GM19397 (cell line): Measurements from ENCODE around the gene GUCA1A.
"Not testable (repeated sequence)": the region's sequence is repeated elsewhere in the genome, so short reads cannot be mapped to it uniquely, and the experiment has no call there.

Experiments used
- ATAC-seq: cut with Tn5 transposase; IDR thresholded peaks from one replicate; pipeline ENCODE4 v1.9.1; 2021; ENCODE audit warnings: mild to moderate bottlenecking, moderate library complexity; ENCODE audit not compliant: unreplicated experiment

The GUCA1A gene

DNA sequence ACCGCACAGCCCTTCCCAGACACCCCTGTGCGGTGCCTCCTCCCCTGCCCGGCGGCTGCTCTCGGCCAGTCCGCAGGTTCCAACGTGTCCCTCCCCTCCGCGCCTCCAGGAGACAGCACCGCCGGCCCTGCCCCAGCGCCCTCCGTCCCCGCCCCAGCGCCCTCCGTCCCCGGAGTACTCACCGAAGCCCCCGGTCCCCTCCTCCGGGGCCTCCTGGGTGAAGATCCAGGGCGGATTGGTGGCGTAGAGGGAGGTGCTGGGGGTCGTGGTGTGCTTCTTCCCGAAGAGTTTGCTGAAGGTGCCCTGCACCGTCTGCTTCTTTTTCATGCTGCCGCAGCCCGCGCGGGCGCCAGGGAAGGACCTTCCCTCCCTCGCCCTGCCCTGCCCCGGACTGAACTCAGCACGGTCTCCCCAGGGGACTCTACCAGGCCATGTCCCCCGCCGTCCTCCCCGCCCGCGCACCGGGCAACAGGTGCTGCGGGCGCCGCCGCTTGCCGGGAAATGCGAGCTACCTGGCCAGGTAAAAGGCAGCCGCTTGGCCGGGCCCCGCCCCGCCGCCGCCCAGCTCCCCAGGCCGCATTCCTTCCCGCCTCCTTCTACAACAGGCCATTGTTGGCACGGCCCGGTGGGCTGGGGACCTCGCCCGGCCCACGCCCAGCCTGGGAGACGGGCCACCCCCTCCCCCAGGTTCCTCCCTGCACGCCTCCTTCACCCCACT is 30.9 kb upstream of the GUCA1A start, which contains the start of gene C6orf132:
Gene C6orf132, minus strand, starts transcription at position 503 of the 718 bp plus-strand sequence. Its CDS starts 176 bp downstream, at position 327.
- ATAC-seq = no peak

DNA sequence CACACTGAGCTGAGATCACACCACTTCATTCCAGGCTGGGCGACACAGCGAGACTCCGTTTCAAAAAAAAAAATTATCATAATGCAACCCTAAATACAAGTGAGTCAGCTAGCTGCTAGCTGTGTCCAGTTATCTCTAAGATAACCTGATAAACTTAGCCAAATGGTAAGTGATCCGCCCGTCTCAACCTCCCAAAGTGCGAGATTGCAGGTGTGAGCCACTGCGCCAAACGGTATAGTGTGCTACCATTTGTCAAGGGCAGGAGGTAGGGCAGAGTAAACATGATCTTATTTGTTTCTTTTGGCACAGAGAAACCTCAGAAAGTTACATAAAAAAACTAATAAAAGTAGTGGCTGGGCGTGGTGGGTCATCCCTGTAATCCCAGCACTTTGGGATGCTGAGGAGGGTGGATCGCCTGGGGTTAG is 26.0 kb upstream of the GUCA1A start:
- ATAC-seq = no peak

DNA sequence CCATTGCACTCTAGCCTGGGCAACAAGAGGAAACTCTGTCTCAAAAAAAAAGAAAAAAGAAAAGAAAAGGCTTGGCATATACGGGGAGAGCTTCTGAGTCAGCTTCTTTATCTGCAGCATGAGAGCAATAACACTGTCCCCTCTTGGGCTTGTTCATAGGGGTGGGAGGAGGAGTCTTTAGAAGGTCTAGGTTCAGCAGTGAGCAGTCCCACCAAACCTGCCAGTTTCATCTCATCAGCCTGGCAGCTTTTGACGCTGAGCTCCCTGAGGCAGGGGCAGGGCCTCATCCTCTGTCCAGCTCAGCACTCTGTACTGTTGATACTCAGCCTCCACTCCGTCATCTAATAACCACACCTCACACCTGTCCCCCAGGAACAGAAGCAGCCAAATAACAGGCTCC is 25.1 kb upstream of the GUCA1A start:
- no peak for ATAC-seq

DNA sequence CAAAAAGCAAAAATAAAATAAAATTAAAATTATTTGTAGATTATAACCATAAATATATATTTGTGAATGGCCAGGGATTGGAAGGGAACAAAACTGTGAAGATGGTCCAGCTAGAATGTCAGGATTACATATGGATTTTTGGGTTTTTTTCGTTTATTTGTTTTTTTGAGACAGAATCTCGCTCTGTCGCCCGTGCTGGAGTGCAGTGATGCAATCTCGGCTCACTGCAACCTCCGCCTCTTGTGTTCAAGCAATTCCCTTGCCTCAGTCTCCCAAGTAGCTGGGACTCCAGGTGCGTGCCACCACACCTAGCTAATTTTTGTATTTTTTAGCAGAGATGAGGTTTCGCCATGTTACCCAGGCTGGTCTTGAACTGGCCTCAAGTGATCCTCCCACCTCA is 22.9 kb upstream of the GUCA1A start:
- no peak for ATAC-seq

DNA sequence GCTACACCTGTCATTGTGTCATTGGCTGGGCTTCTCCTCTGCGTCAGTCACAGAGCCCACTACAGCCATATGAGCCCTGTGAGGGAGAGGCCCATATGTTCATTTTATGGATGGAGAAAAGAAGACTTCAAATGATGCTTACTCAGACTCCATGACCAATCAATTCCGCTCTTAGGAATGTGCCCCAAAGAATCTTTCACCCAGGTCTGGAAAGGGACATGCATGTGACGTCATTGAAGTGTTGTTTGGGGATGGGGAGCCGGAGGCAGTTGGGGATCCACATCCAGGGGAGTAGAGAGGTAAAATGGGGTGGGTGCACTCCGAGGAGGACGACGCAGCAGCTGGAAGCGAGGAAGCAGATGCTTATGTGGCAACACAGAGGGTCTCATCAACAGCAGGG is 21.1 kb upstream of the GUCA1A start:
- no peak for ATAC-seq

DNA sequence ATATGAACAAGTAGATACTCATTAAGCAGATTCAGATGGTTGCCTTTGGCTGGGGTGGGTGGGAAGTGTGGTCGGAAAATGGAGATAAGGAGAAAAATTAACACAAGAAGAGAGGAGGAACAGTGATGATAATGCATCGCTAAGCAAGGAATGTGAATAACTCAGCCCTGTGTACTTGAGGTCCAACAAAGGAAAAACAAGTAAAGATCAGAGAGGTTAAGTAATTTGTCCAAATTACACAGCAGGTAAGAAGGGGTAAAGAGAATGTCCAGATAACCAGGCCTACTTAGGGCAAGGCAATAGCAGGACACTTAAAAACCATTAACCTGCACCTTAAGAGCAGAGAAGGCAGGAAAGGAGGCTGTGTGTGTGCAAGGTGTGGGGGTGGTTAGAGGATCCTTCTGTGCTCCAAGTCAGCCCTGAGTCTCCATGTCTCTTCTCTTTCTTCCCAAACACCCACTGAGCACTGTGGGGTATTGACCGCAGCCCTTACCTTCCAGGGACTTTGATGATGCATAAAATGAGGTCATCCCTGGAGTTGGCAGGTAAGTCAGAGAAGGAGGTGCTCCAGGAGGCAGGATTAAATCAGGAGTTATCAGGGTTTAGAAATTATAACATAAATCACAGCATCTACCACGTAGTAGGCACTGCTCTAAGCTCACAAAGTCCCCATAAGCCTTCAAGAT is 20.5 kb upstream of the GUCA1A start:
- not testable (repeated sequence) for ATAC-seq

DNA sequence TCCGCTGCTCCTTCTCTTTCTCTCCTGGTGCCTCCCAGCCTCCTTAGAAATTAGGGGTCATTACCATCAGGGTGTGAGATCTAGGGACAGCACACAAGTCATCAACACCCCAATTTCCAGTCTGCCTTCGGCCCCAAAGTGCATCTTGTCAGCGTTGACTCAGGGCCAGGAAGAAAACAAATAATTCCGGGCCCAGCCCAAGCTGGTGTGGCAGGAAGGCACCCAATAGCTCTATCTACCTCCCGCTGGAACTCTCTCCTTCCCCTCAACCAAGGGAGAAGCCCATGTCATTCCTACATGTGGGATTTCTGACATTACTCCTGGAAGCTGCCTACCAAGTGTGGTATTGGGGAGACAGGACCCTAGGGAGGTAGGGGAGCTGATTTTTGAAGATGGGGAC is 19.2 kb upstream of the GUCA1A start:
- no peak for ATAC-seq

DNA sequence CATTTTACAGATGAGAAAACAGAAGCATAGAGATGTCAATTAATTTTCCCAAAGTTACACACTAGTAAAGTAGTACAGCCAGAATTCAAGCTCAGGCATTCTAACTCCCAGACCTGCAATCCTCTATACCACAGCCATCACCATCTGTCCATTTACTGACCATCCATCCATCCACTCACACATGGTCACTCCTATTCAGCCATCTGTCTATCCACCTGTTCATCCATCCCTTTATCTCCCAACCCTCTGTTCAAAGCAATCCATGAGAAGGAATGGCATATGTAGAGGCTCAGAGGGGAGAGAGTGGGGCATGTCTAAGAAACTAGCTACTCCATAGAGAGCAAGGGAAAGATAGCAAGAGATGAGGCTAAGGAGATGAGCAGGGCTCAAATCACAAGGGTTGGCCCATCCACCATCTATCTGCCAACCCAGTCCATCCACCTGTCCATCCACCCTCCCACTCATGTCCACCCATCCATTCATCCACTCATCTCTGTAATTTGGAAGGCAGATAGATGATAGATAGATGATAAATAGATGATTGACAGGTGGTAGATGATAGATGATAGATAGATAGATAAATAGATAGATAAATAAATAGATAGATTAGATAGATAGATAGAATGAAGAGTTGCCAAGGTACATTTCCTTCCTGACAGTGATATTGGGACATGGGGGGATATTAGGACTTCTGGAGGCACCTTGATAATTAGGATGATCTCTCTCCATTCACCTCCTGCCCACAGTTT is 18.5 kb upstream of the GUCA1A start:
- no peak for ATAC-seq

DNA sequence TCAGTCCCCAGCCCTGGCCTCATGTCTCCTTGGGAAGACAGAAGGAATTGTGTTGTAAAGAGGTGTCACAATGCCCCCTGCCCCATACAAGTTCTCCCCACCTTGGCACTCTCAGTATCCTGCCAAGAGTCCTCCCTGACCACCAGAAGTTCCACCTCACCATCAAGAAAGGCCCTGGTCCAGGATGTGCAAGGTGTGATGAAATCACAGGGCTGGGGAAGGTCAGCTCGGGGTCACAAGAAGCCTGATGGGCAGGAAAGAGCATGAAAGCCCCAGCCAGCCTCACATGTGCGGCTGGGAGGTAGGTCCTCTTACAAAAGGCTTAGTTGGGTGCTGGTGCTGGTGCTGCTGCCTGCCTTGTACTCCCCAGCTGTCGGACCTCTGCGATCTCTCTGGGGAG is 17.9 kb upstream of the GUCA1A start:
- no peak for ATAC-seq

DNA sequence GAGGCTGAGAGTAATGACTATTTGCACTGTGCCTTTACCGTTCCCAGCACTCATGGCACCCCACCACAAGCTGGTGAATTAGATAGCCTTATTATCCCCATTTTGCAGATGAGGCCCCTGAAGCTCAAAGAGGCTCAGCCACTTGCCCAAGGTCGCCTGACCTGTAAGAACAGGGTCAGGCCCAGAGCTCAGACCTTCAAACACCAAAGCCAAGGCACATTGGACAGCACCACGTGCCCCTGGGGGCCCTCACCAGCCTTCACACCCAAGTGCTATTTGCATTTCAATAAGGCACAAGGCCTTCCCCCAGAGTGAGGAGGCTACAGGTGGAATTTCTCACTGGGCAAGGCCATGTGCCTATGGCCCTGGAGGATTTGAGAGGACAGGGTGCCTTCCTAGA is 16.5 kb upstream of the GUCA1A start:
- ATAC-seq = no peak

DNA sequence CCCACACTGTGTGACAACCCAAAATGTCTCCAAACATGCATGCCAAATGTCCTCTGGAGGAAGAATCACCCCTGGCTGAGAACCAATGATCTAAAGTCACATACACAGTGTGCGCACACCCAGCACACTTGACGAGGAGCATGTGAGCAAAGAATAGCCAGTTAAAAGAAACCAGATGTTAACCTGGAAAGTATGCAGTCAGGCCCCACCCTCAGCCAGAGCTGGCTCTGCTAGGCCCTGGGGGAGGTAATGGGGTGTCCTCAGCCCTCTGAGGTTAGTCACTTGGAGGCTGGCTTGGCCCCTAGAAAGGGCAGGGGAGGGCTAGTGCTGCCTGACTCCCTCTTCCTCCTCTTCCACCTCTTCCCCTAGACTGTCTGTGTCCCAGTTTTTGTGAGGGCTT is 15.2 kb upstream of the GUCA1A start:
- no peak for ATAC-seq

DNA sequence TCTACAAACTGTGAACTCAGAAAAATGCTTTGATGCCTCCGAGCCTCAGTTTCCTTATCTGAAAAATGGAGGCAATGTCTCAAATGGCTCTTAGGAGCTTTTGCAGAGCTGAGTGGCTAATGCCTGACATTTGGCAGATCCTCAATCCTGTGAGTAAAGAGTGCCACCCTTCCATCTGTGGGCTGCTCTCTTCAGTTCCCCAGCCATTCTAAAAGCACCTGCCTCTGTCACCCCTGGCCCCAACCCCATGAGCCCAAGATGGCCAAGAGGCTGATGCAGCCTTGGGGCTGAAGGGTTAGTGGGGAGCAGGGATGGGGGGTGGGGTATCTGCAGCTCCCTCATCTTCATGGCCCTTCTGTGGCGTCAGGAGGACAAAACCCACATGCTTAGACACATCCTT is 14.5 kb upstream of the GUCA1A start:
- no peak for ATAC-seq

DNA sequence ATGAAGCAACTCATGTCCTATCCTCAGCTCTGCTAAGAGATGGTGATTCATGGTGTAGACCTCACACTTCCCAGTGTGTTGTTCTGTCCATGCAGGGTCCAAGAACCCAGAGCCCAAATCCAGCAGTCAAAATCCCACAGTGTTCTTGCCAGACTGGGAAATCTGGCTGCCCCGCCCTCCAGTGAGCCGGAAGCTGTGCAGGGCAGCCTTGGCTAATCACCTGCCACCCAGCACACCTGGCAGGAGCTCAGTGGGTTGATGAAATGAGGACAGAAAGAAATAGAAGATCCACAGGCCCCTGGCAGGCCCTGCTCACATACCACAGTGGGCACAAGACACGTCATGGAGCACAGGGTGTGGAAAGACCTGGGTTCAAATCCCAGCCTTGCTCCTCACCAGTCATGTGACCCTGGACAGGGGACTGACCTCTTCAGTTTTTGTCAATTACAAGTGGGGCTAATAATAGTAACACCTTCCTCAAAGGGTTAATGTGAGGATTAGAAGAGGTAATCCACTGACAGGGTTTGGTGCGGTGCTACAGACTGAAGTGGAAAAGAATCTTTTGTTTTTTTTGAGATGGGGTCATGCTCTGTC is 13.6 kb upstream of the GUCA1A start:
- no peak for ATAC-seq

DNA sequence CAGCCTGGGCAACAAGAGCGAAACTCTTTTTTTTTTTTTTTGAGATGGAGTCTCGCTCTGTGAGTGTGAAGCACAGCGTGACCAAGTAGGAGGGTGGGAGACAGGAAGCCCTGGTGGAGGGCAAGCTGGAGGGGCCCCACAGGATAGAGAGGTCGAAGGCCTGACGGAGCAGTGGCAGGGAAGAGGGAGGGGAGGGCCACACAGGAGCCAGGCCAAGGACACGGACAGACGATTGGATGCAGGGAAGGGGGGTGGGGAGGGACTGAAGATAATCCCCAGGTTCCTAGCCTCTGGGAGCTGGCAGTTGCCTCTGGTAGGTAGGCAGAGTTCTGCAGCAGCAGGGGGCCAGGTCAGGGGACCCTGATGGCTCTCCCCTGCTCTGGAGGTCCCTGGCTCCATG is 10.8 kb upstream of the GUCA1A start:
- ATAC-seq = no peak

DNA sequence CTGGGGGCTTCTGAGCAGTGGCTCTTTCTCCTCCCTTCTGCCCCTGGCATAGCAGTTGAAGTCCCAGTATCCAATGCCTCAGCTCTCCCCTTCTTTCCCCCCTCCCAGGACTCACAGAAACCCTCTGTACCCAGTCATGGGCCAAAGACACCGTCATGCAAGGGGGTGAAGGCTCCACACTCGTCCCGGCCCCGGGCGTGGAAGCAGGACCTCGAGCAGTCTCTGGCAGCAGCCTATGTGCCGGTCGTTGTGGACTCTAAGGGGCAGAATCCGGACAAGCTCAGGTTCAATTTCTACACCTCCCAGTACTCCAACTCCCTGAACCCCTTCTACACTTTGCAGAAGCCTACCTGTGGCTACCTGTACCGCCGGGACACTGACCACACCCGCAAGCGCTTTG is 10.4 kb upstream of the GUCA1A start:
- ATAC-seq = no peak

DNA sequence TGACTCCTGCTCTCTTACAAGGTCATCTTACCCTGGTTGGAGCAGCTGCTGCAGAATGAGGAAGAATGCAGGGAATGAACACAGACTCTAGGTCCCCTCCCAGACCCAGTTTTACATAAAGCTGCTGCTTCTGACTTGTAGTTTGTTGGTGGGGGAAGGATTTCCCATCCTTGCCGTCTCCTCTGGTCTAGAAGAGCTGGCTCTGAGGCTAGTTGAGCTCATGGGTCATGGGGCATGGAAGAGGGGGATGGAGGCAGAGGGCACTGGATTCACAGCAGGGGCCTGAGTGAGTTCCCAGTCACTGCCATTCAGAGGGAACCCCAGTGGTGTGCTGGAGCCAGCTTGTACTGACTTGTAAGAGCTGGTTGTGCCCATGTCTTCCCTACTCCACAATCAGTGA is 9.2 kb upstream of the GUCA1A start:
- ATAC-seq = no peak

DNA sequence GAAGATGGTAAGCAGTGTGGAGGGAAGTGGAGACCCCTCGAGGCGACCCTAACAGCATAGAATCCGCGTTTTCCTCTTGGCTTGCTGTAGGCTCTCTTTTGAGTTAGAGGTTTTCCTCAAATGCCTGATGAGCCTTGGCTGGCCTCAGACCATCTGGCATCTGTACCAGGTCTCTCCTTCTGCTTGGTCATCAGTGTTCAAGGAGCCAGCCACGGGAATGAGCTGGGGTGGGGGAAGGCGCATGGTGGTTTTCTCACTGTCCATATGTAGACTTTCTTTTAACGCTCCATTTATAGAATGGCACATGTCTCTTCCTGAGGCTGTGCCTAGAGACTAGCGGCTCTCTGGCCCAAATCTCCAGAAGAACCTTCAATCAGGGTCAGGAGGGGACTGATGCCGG is 8.1 kb upstream of the GUCA1A start:
- ATAC-seq = no peak

DNA sequence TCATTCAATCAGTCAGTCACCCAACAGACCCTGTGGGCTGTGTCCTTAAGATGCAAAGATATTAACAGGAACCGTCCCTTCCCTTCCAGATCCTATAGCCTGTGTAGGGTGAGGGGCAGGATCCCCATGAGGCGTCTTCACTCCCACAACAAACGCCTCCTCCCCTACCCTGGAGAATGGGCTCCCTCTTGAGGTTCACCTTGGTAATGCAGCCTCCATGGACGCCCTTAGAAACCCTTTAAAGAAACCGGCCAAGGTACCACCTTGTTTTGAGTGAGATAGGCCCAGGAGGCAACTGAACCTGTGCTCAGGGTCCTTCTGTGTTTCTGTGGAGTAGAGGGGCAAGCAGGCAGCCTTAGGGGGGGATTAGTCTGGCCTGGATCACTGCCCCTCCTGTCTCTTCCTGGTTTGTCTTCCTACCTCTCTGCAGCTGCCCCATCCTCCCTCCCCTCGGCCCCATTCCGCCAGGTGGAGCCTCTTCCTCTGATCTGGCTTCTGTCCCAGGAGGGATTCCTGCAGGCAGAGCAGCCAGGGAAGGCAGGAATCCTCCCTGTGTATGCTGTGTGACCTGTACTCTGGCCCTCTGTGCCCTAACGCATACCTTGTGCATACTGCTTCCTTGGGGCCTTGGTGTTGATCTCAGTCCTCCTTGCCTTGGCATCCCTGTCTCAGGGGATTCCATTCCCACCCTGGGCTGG is 6.6 kb upstream of the GUCA1A start:
- ATAC-seq = no peak

DNA sequence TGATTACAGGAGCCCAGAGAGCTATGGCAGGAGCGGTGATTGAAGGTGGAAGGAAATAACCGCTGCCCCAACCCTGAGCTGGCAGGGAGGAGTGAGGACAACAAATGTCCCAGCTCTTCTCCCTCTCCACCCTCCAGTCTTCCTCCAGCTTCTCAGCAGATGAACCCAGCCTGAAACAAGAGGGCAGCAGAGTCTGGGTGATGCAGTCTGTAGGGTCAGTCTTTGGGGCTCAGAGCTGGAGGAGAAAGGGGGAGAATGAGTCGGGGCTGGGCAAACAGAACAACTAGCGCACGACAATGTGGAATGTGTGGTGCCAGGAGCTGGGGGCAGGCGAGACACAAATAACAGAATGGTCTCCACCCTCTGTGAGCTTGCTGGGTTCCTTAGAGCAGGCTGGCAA is 4.5 kb upstream of the GUCA1A start:
- no peak for ATAC-seq

DNA sequence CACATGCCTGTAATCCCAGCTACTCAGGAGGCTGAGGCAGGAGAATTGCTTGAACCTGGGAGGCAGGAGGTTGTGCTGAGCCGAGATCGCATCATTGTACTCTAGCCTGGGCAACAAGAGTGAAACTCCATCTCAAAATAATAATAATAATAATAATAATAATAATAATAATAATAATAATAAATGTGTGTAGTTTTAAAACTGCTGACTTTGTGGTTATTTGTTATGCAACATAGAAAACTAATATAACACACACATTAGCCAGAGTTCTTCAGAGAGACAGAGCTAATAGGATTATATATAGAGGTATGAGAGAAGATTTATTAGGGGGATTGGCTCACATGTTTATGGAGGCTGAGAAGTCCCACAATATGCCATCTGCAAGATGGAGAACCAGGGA is 3.4 kb upstream of the GUCA1A start:
- not testable (repeated sequence) for ATAC-seq
